Common myeloid progenitor, CD34-positive (primary cell): ENCODE measurements around the gene APOL3.
"Not testable (repeated sequence)": the region's sequence is repeated elsewhere in the genome, so short reads cannot be mapped to it uniquely, and the experiment has no call there.

Experiments
- CTCF ChIA-PET: fragments of 350-600 bp; sonication (Branson Sonifier 250); formaldehyde crosslinking; loops from one replicate; lab custom pipeline; 2021; ENCODE audit warnings: antibody characterized with exemption; lab: Charles Lee
- POLR2A ChIA-PET: fragments of 350-600 bp; sonication (Branson Sonifier 250); formaldehyde crosslinking; loops from one replicate; lab custom pipeline; 2021; ENCODE audit warnings: antibody characterized with exemption; lab: Charles Lee
- DNase-seq, 3 donors: peaks; one replicate each; pipeline versions ENCODE4 v3.0.0 to v3.0.0-alpha.2; 2013
- H3K27ac ChIP-seq, 2 experiments: 1 replicate in 1 of 2; 2 replicates in 1 of 2; pipeline ENCODE4 v1.7.0; 2013; ENCODE audit warnings: inconsistent platforms in 2 of 2, low read length in 2 of 2, mild to moderate bottlenecking in 2 of 2, low read depth in 1 of 2, moderate library complexity in 1 of 2; ENCODE audit not compliant: severe bottlenecking in 2 of 2, insufficient read depth in 1 of 2, poor library complexity in 1 of 2
- H3K27me3 ChIP-seq, 5 experiments: replicated peaks in 2 of 5; 1 replicate in 3 of 5; 2 replicates in 2 of 5; pipeline versions ENCODE4 v1.6.1 to v1.7.0; 2013; ENCODE audit warnings: low read length in 4 of 5, mild to moderate bottlenecking in 2 of 5, moderate library complexity in 2 of 5, inconsistent platforms in 1 of 5; ENCODE audit not compliant: insufficient read depth in 5 of 5, control insufficient read depth in 4 of 5
- H3K36me3 ChIP-seq, 4 experiments: 1 replicate in 2 of 4; 2 replicates in 2 of 4; pipeline versions ENCODE4 v1.6.1 to v1.7.0; 2013; ENCODE audit warnings: low read length in 3 of 4, control low read depth in 1 of 4, mild to moderate bottlenecking in 1 of 4; ENCODE audit not compliant: control insufficient read depth in 4 of 4, insufficient read depth in 4 of 4
- H3K4me1 ChIP-seq, 4 experiments: 1 replicate in 3 of 4; 2 replicates in 1 of 4; pipeline versions ENCODE4 v1.6.1 to v1.7.1; 2013; ENCODE audit warnings: low read length in 3 of 4, mild to moderate bottlenecking in 3 of 4, control low read depth in 1 of 4, inconsistent platforms in 1 of 4, moderate library complexity in 1 of 4; ENCODE audit not compliant: control insufficient read depth in 4 of 4, insufficient read depth in 4 of 4; ENCODE audit errors: control extremely low read depth in 1 of 4
- H3K4me3 ChIP-seq, 7 experiments: 1 replicate in 4 of 7; 2 replicates in 3 of 7; pipeline versions ENCODE4 v1.5.1 to v1.7.0; 2013; ENCODE audit warnings: mild to moderate bottlenecking in 7 of 7, low read length in 6 of 7, moderate library complexity in 6 of 7, inconsistent platforms in 2 of 7, low read depth in 2 of 7, control low read depth in 1 of 7; ENCODE audit not compliant: insufficient read depth in 4 of 7, control insufficient read depth in 1 of 7; ENCODE audit errors: extremely low read depth in 1 of 7
- H3K9me3 ChIP-seq, 5 experiments: 1 replicate in 4 of 5; 2 replicates in 1 of 5; pipeline versions ENCODE4 v1.6.1 to v1.7.1; 2013; ENCODE audit warnings: low read length in 4 of 5, mild to moderate bottlenecking in 2 of 5, inconsistent platforms in 1 of 5, low read depth in 1 of 5, moderate library complexity in 1 of 5; ENCODE audit not compliant: control insufficient read depth in 4 of 5, insufficient read depth in 2 of 5; ENCODE audit errors: control extremely low read depth in 1 of 5
- WGBS: methylation state at CpG from one replicate; pipeline ENCODE4 v1.1.5; 2013; ENCODE audit not compliant: insufficient coverage; 5-methylcytosine and 5-hydroxymethylcytosine counted together

The APOL3 gene

DNA sequence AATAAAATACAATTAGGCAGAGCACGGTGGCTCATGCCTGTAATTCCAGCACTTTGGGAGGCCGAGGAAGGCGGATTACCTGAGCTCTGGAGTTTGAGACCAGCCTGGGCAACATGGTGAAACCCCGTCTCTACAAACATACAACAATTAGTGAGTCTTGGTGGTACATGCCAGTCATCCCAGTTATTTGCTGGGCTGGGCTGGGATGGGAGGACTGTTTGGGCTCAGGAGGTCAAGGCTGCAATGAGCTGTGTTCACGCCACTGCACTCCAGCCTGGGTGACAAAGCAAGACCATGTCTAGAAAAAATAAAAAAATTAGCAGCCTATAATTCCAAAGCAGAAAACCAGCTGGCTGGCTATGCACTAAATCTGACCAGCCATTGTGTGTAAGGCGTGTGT is 35.1 kb downstream of the APOL3 start:
- Histone ChIP-seq H3K36me3 (no peaks in the 10 kb centered on the region), H3K27ac (no peak overlapping the region), H3K27me3 (peaks cover 0 to 3% (median 2%) of the 10 kb centered on the region in 5 experiments), H3K9me3 (no peaks in the 10 kb centered on the region), H3K4me3 (no peak overlapping the region), H3K4me1 (peaks cover 0 to 6% (median 4%) of the 10 kb centered on the region in 4 experiments)
- DNase-seq: no peak
- POLR2A ChIA-PET: no interaction called here
- 95% methylated on average over 4 of the region's 6 CpGs for WGBS
- CTCF ChIA-PET: interaction anchor here (1.2 to 3.3 kb wide), 7 partner anchors 7 to 505 kb away, joined by 3 to 25 read pairs (median 5); no protein-coding TSS in a partner anchor

DNA sequence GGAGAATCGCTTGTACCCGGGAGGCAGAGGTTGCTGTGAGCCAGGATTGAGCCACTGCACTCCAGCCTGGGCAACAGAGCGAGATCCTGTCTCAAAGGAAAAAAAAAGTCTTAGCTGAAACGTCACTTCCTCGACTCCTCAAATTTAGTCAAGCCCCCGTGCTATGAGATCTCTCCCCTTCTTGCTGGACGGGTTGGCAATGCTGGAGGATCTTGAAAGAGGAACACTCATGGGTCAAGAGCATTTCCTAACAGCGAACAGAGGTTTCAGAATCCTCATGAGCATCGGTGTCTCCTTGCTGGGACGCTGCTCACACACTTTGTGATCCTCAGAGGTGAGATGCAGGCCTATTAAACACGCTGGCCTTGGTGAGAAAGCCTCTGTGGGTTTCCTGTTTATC is 35.9 kb downstream of the APOL3 start:
- POLR2A ChIA-PET: no interaction called here
- CTCF ChIA-PET: interaction anchor here (0.7 to 3.3 kb wide), 20 partner anchors 8 to 505 kb away, joined by 3 to 25 read pairs (median 3); no protein-coding TSS in a partner anchor

DNA sequence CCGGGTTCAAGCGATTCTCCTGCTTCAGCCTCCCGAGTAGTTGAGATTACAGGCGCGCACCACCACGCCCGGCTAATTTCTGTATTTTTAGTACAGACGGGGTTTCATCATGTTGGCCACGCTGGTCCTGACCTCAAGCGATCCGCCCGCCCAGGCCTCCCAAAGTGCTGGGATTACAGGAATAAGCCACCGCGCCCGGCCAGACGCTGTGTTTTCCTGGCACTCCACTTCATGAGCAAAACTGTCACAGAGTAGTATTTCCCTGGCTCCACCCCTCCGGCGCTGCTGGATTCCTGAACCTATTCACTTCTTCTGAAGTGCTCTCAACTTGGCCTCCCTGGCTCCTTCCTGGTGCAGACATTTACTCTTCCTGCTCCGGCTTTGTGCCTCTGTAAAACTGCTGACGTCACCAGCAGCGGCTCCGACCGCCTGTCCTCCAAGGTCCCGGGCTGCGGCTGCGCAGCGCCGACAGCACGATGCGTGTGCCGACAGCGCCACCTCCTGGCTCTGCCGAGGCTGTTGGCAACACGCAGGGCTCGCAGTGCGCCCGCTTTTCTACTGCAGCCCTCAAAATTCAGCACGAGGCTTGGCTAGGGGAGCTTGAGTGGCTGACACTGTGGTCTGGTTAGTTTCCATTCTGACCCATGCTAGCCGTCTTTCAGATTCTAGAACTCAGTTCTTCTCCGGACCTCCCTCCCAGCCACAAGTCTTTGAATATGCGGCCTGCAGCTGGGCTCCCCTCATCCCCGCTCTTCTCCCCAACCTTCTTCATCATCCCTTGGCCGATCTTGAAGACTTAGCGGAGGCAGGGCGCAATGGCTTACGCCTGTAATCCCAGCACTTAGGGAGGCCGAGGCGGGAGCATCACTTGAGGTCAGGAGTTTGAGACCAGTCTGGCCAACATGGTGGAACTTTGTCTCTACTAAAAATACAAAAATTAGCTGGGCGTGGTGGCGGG is 36.6 kb downstream of the APOL3 start:
- no peaks in the 10 kb centered on the region for H3K9me3 ChIP-seq
- peaks cover 0 to 6% (median 4%) of the 10 kb centered on the region in 4 experiments for H3K4me1 ChIP-seq
- ChIA-PET POLR2A (interaction anchor here (0.6 kb wide), 1 partner anchor 32 kb away, joined by 4 read pairs; no protein-coding TSS in a partner anchor), CTCF (interaction anchor here (0.7 to 3.3 kb wide), 20 partner anchors 9 to 504 kb away, joined by 3 to 25 read pairs (median 3); no protein-coding TSS in a partner anchor)
- peak; percentile 93 to 97 (median 96) for DNase-seq
- no peaks in the 10 kb centered on the region for H3K36me3 ChIP-seq
- H3K27me3 ChIP-seq: no peaks in the 10 kb centered on the region
- no peak overlapping the region for H3K27ac ChIP-seq
- WGBS: 40% methylated on average over 49 of the region's 50 CpGs
- H3K4me3 ChIP-seq: peak overlapping the region; percentile 22 to 74 (median 46)

More for the DNA sequence above, 35.9 kb downstream of the APOL3 start:
- no peaks in the 10 kb centered on the region for H3K36me3 ChIP-seq
- no peaks in the 10 kb centered on the region for H3K9me3 ChIP-seq
- H3K4me3 ChIP-seq: no peak overlapping the region
- WGBS: 84% methylated on average over 11 of the region's 11 CpGs
- peaks cover 0 to 6% (median 4%) of the 10 kb centered on the region in 4 experiments for H3K4me1 ChIP-seq
- peaks cover 0 to 2% (median 0%) of the 10 kb centered on the region in 5 experiments for H3K27me3 ChIP-seq
- H3K27ac ChIP-seq: no peak overlapping the region
- no peak for DNase-seq

DNA sequence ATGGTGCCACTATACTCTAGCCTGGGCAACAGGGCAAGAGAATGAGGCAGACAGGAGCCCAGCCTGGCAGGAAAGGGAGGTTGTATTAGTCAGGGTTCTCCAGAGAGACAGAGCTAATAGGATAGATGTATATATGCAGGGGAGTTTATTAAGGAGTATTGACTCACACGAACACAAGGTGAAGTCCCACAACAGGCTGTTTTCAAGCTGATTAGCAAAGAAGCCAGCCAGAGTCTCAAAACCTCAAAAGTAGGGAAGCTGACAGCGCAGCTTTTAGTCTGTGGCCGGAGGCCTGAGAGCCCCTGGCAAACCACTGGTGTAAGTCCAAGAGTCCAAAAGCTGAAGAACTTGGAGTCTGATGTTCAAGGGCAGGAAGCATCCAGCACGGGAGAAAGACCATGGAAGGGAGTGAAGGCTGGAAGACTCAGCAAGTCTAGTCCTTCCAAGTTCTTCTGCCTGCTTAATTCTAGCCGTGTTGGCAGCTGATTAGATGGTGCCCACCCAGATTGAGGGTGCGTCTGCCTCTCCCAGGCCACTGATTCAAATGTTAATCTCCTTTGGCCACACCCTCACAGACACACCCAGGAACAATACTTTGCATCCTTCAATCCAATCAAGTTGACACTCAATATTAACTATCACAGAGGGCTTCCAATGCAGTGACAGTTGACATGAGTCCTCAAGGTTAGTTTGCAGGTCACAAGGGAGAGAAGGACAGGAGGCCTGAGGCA is 39.8 kb downstream of the APOL3 start:
- H3K4me1 ChIP-seq, H3K9me3 ChIP-seq, POLR2A ChIA-PET, H3K27me3 ChIP-seq, H3K4me3 ChIP-seq, H3K36me3 ChIP-seq, H3K27ac ChIP-seq: not testable (repeated sequence)
- CTCF ChIA-PET: interaction anchor here (0.6 to 2.3 kb wide), 2 partner anchors 55 to 195 kb away, joined by 3 to 7 read pairs; no protein-coding TSS in a partner anchor
- DNase-seq: peak in 2 of 3 donors; percentile 35 to 58
- WGBS: 81% methylated on average over 6 of the region's 6 CpGs

DNA sequence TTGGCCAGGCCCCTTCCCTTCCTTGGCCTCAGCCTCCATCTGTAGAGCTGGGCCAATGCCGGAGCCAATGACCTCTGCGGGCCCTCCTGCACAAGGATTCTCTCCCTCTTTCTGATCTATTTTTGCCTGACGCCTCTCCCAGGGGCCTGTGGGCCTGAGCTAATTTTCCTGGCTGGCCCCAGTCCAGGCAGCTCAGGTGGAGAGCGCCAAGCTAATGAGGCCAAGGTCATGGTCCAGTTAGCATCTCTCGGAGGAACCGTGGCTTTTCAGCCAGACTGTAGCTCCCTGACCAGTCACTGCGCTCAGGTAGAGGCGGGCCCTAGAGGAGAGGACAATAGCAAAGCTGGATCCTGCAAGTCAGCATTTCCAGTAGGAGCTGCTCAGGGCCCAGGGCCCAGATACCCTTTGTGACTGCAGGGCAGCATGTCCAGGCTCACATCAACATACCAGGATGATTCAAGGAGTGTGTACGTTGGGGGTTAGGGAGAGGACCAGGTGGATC is 43.5 kb downstream of the APOL3 start:
- Histone ChIP-seq H3K9me3 (no peaks in the 10 kb centered on the region), H3K4me3 (no peak overlapping the region), H3K27me3 (no peaks in the 10 kb centered on the region), H3K4me1 (no peaks in the 10 kb centered on the region), H3K27ac (no peak overlapping the region), H3K36me3 (no peaks in the 10 kb centered on the region)
- no peak for DNase-seq
- ChIA-PET CTCF (interaction anchor here (0.7 kb wide), 1 partner anchor 51 kb away, joined by 3 read pairs; no protein-coding TSS in a partner anchor), POLR2A (no interaction called here)
- WGBS: 84% methylated on average over 9 of the region's 9 CpGs

DNA sequence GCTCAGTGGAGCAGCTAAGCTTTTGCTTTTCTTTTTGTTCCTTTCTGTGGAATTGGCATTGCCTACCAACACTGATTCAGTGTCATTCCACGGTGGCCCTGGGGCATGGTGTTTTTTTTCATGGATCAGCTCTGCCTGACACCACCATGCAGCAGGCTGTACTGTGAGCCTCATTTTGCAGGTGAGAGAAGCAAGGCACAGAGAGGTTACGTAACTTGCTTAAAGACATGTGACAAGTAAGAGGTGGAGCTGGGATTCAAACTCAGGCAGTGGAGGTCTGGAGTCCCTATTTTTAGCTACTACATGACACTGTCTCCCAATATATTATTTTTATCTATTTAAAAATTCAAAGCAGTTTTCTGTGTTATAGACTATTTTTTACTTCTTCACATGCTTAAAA is 44.4 kb downstream of the APOL3 start:
- ChIA-PET CTCF (interaction anchor here (2.0 kb wide), 1 partner anchor 50 kb away, joined by 6 read pairs; no protein-coding TSS in a partner anchor), POLR2A (interaction anchor here (0.7 kb wide), 1 partner anchor 186 kb away, joined by 4 read pairs; no protein-coding TSS in a partner anchor)
- Histone ChIP-seq H3K27ac (no peak overlapping the region), H3K36me3 (no peaks in the 10 kb centered on the region), H3K27me3 (no peaks in the 10 kb centered on the region), H3K9me3 (no peaks in the 10 kb centered on the region), H3K4me1 (no peaks in the 10 kb centered on the region), H3K4me3 (no peak overlapping the region)
- 80% methylated on average over 1 of the region's 2 CpGs for WGBS
- DNase-seq: no peak
